Urinary bladder (tissue), 4 donors: Measurements from ENCODE around the gene TTC7B. TPM values are rescaled to one million over a fixed set of nuclear protein-coding genes. Genes with fewer than 3 reads are reported as not detected.

Source experiments
- DNase-seq: peaks from one replicate; pipeline ENCODE4 v3.0.0-alpha.2; 2015; ENCODE audit errors: extremely low spot score
- H3K27ac ChIP-seq: one replicate; pipeline ENCODE4 v1.5.1; 2013; ENCODE audit warnings: low read depth, mild to moderate bottlenecking, moderate library complexity
- H3K36me3 ChIP-seq: one replicate; pipeline ENCODE4 v1.6.1; 2013; ENCODE audit warnings: mild to moderate bottlenecking, moderate library complexity; ENCODE audit not compliant: insufficient read depth
- H3K4me1 ChIP-seq: one replicate; pipeline ENCODE4 v1.6.1; 2013; ENCODE audit warnings: mild to moderate bottlenecking, moderate library complexity; ENCODE audit not compliant: insufficient read depth
- H3K4me3 ChIP-seq: one replicate; pipeline ENCODE4 v1.5.1; 2013; ENCODE audit warnings: low read depth, low read length
- WGBS: extraction: QIAGEN DNeasy Blood & Tissue Kit; methylation state at CpG from one replicate; pipeline ENCODE4 v1.1.7; 2013; 5-methylcytosine and 5-hydroxymethylcytosine counted together
- polyA plus RNA-seq: library from polyadenylated mRNA; stranded (reverse); fragments of 200-250 nt; gene quantifications from one replicate; pipeline ENCODE4 v1.2.3, GENCODE V29; 2013
- total RNA-seq: library from RNA; depleted of rRNA; stranded (reverse); fragments of >200 nt; gene quantifications from one replicate; pipeline ENCODE4 v1.2.3, GENCODE V29; 2014
- donor health status: healthy with polysubstance abuse.
- donor health status: healthy.

Gene TTC7B
- total and polyA plus RNA-seq, 2 donors, result 20.0 to 48.9 TPM

DNA sequence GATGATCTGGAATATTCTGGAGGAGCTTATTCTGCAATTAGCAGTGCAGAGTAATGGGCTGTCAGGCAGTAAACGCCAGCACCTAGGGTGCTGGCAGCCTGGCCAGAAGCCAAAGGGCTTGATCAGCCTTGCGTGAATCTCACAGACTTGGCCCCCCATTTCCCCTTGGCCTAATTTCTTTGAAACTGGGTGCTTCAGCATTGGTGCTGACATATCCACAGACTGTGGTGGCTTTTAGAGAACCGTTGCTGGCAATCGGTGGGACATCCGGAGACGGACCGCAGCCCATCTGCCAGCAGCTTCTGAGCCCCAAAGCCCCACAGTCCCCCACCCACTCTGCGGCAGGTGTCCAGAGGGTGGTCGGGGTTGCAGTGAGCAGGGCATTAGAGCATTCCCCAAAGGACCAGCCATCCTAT lies 262.3 kb downstream of the TTC7B start:
- Histone ChIP-seq H3K36me3 (no peaks in the 10 kb centered on the region), H3K4me1 (no peaks in the 10 kb centered on the region), H3K4me3 (no peak overlapping the region), H3K27ac (no peak overlapping the region)
- WGBS, result 84% methylated on average over 9 of the region's 9 CpGs
- DNase-seq, result no peak

- 86% methylated on average over 14 of the region's 14 CpGs for WGBS
- no peak for DNase-seq
- H3K36me3 ChIP-seq, result no peaks in the 10 kb centered on the region
- no peak overlapping the region for H3K4me3 ChIP-seq
- H3K4me1 ChIP-seq, result no peaks in the 10 kb centered on the region
- H3K27ac ChIP-seq, result no peak overlapping the region
Measured at GRCh38 chr14:90553298-90553920, 262.8 kb downstream of the TTC7B start.

GRCh38 chr14:90552465-90553297 lies 263.5 kb downstream of the TTC7B start:
- H3K36me3 ChIP-seq, result peaks cover 1% of the 10 kb centered on the region
- DNase-seq, result no peak
- H3K4me3 ChIP-seq, result no peak overlapping the region
- 89% methylated on average over 17 of the region's 17 CpGs for WGBS
- H3K4me1 ChIP-seq, result no peaks in the 10 kb centered on the region
- no peak overlapping the region for H3K27ac ChIP-seq

DNA sequence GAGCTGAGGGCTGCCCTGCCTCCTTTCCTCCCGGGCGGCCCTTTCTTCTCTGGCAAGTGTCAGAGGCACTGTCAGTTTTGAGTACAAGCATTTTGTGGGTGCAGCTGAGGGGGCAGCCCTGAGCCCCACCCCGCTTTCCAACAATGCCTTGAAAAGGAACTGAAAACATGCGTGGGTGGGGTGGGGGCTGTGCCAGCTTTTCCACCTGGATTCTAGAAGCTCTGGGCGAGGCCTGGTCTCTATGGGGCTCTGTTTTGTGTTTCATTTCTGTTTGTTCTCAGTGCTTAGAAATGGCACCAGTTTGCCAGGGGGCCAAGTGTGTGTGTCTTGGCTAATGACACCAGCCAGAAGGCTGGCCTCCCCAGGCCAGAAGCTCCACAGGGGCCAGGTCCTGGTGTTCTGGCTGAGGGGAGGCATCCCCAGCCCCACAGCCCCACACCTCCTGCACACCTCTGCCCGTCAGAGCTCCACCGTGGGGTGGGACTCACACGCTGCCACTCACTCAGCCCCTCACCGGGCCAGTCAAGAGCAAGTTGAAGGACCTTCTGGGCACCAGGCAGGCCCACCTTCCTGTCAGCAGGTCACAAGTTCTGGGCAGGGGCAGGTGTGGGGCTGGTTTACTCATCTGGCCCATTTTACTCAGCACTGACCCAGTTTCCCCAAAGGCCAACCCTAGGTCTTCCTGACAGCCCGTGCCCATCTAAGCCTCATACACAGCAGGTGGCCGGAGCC lies 264.3 kb downstream of the TTC7B start:
- no peak for DNase-seq

GRCh38 chr14:90551070-90551704 lies 265.0 kb downstream of the TTC7B start:
- H3K4me1 ChIP-seq, result no peaks in the 10 kb centered on the region
- no peak for DNase-seq
- H3K27ac ChIP-seq, result no peak overlapping the region
- H3K4me3 ChIP-seq, result no peak overlapping the region
- WGBS, result 69% methylated on average over 6 of the region's 6 CpGs
- peaks cover 1% of the 10 kb centered on the region for H3K36me3 ChIP-seq

More for the DNA sequence above, 264.3 kb downstream of the TTC7B start:
- H3K36me3 ChIP-seq, result peaks cover 1% of the 10 kb centered on the region
- H3K4me3 ChIP-seq, result no peak overlapping the region
- H3K4me1 ChIP-seq, result no peaks in the 10 kb centered on the region
- H3K27ac ChIP-seq, result no peak overlapping the region
- 83% methylated on average over 11 of the region's 11 CpGs for WGBS

- no peak for DNase-seq
- no peak overlapping the region for H3K4me3 ChIP-seq
- peaks cover 1% of the 10 kb centered on the region for H3K36me3 ChIP-seq
- no peak overlapping the region for H3K27ac ChIP-seq
- no peaks in the 10 kb centered on the region for H3K4me1 ChIP-seq
- 83% methylated on average over 10 of the region's 10 CpGs for WGBS
Measured at GRCh38 chr14:90549794-90550641, 266.2 kb downstream of the TTC7B start.

- 94% methylated on average over 3 of the region's 3 CpGs for WGBS
- no peak overlapping the region for H3K27ac ChIP-seq
- DNase-seq, result no peak
- H3K4me1 ChIP-seq, result no peaks in the 10 kb centered on the region
- H3K4me3 ChIP-seq, result no peak overlapping the region
- H3K36me3 ChIP-seq, result peaks cover 1% of the 10 kb centered on the region
Measured at GRCh38 chr14:90548455-90548854, 267.8 kb downstream of the TTC7B start.

DNA sequence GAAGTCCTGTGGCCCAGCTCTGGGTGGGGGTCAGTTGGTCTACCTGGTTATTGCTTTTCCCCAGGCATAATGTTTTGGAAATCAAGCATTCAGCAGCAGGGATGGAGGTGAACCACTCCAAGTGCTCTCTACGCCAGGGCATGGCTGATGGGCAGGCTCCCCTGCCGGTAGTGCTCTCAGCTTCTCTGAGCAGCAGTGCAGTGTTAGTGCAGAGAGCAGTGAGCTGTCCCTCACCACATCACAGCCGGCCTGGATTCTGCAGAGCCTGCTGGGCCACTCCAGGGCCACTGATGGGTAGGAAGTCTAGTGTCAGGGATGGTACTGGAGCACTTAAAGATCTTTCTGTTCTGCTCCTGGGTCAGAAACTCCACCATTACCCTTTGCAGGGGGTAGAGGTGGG lies 268.3 kb downstream of the TTC7B start:
- H3K27ac ChIP-seq, result no peak overlapping the region
- peaks cover 1% of the 10 kb centered on the region for H3K36me3 ChIP-seq
- DNase-seq, result no peak
- 91% methylated on average over 3 of the region's 3 CpGs for WGBS
- H3K4me3 ChIP-seq, result no peak overlapping the region
- no peaks in the 10 kb centered on the region for H3K4me1 ChIP-seq

DNA sequence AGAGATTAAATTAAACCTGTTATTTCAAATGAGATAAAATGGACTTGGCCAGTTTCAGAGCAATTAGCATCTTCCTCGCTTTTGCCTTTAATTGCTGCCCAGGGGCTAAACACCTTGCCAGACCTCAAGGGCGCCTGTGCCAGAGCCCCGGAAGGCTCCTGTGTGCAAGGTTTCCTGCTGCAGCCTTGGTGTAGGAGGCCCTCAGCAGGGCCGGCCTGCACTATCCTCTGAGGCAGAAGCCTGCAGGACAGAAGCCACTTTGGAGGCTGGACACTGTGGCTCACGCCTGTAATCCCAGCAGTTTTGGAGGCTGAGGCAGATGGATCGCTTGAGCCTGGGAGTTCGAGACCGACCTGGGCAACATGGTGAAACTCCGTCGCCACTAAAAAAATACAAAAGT lies 269.0 kb downstream of the TTC7B start:
- WGBS, result 96% methylated on average over 10 of the region's 10 CpGs
- DNase-seq, result no peak
- Histone ChIP-seq H3K4me3 (no peak overlapping the region), H3K4me1 (no peaks in the 10 kb centered on the region), H3K36me3 (peaks cover 1% of the 10 kb centered on the region), H3K27ac (no peak overlapping the region)

DNA sequence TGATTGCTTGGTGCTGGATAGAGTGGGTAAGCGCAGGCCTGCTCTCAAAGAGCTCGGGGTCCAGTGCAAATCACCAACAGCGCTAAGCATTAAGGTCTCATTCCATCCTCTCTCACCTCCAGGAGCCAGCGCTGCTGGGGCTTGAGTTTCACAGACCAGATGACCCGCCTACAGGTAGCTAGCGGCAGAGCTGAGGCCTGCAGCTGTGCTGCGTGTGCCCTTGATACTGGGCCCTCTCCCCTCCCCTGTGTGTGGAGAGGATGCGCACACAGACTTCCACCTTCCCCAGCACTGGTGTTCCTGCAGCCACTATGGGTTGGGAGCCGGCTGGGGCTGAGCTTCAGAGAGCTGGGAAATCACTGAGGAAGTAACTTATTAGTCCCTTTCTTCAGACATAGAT lies 269.5 kb downstream of the TTC7B start:
- DNase-seq, result no peak
- Histone ChIP-seq H3K4me3 (no peak overlapping the region), H3K4me1 (no peaks in the 10 kb centered on the region), H3K27ac (no peak overlapping the region), H3K36me3 (peaks cover 1% of the 10 kb centered on the region)
- WGBS, result 87% methylated on average over 9 of the region's 9 CpGs

- H3K27ac ChIP-seq, result no peak overlapping the region
- 47% methylated on average over 10 of the region's 10 CpGs for WGBS
- peaks cover 1% of the 10 kb centered on the region for H3K36me3 ChIP-seq
- H3K4me3 ChIP-seq, result no peak overlapping the region
- DNase-seq, result no peak
- no peaks in the 10 kb centered on the region for H3K4me1 ChIP-seq
Measured at GRCh38 chr14:90545966-90546751, 270.1 kb downstream of the TTC7B start.

DNA sequence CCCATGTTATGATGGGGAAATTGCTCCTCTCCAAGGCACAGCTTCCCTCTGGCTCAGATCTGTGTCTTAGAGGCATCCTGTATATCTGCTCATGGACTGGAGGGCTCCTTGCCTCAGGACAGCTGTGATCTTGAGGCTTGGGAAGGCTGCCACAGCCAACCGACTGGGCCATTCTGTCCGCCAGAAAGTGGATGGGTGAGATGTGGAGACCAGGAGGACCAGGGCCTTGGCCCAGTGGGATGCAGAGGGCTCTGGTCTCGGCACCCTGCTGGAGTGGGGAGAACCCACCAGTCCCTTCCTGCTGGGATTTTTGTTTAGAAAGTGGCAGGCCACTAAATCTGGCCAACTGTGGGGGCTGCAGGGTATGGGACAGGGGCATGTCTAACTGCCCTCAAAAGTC lies 270.8 kb downstream of the TTC7B start:
- no peak overlapping the region for H3K27ac ChIP-seq
- no peak for DNase-seq
- 84% methylated on average over 3 of the region's 3 CpGs for WGBS
- H3K36me3 ChIP-seq, result peaks cover 1% of the 10 kb centered on the region
- H3K4me1 ChIP-seq, result no peaks in the 10 kb centered on the region
- H3K4me3 ChIP-seq, result no peak overlapping the region
